OCI-LY1 (cell line): ENCODE results near the gene DDX10.

Experiments used
- CTCF ChIP-seq: fragments of 200-600 bp; sonication (generic), shearing (Covaris generic); IDR thresholded peaks from 2 replicates; pipeline ENCODE4 v1.5.1; 2017; ENCODE audit warnings: mild to moderate bottlenecking, antibody characterized with exemption, low read length, moderate library complexity, mixed read lengths
- EZH2 ChIP-seq: fragments of 200-600 bp; sonication (generic), shearing (Covaris generic); IDR thresholded peaks from 2 replicates; pipeline ENCODE4 v1.8.0; 2017; ENCODE audit warnings: borderline replicate concordance, mixed run types, mild to moderate bottlenecking, antibody characterized with exemption, low read length, moderate library complexity, mixed read lengths

- TF ChIP-seq EZH2, result no peak
- no peak for TF ChIP-seq CTCF
Observed at GRCh38 chr11:108703916-108704315, 39.0 kb downstream of the DDX10 start.
